ENCODE results near the gene LBR. TPM values are rescaled to one million over a fixed set of nuclear protein-coding genes. Genes with fewer than 3 reads are reported as not detected.
"Not testable (repeated sequence)": the region's sequence is repeated elsewhere in the genome, so short reads cannot be mapped to it uniquely, and the experiment has no call there.

Gene LBR
- total RNA-seq, 1 donor from 2014 or later, result 35.8 TPM

- Histone ChIP-seq H3K4me3 (ENCODE audit: low read depth, low read length) (no peak overlapping the region), H3K27me3 (ENCODE audit: control insufficient read depth, insufficient read depth, low read length) (no peaks in the 10 kb centered on the region), H3K36me3 (ENCODE audit: control insufficient read depth, insufficient read depth, low read length) (no peaks in the 10 kb centered on the region)
- DNase-seq (ENCODE audit: low read depth), result no peak
- no peak for TF ChIP-seq CTCF (IDR thresholded peaks at IDR 0.05; ENCODE audit: insufficient read depth, low read length, severe bottlenecking)
- no peak for FAIRE-seq
These were observed 46.7 kb upstream of the LBR start for GRCh38 chr1:225474439-225474985.

- not testable (repeated sequence) for H3K27me3 ChIP-seq (ENCODE audit: control insufficient read depth, insufficient read depth, low read length); DNase-seq (ENCODE audit: low read depth); H3K36me3 ChIP-seq (ENCODE audit: control insufficient read depth, insufficient read depth, low read length); H3K4me3 ChIP-seq (ENCODE audit: low read depth, low read length); FAIRE-seq
These were observed 46.0 kb upstream of the LBR start for GRCh38 chr1:225473676-225474438.

- H3K27me3 ChIP-seq (ENCODE audit: control insufficient read depth, insufficient read depth, low read length); H3K36me3 ChIP-seq (ENCODE audit: control insufficient read depth, insufficient read depth, low read length); H3K4me3 ChIP-seq (ENCODE audit: low read depth, low read length); FAIRE-seq; DNase-seq (ENCODE audit: low read depth): not testable (repeated sequence)
These were observed 45.4 kb upstream of the LBR start for GRCh38 chr1:225473266-225473665.

- Histone ChIP-seq H3K36me3 (ENCODE audit: control insufficient read depth, insufficient read depth, low read length) (no peaks in the 10 kb centered on the region), H3K4me3 (ENCODE audit: low read depth, low read length) (no peak overlapping the region), H3K27me3 (ENCODE audit: control insufficient read depth, insufficient read depth, low read length) (no peaks in the 10 kb centered on the region)
- TF ChIP-seq CTCF (IDR thresholded peaks at IDR 0.05; ENCODE audit: insufficient read depth, low read length, severe bottlenecking), result no peak
- FAIRE-seq (no peak), DNase-seq (ENCODE audit: low read depth) (no peak)
These were observed 43.8 kb upstream of the LBR start for GRCh38 chr1:225471453-225472301.

GRCh38 chr1:225471109-225471452, 43.2 kb upstream of the LBR start:
- no peak overlapping the region for H3K4me3 ChIP-seq (ENCODE audit: low read depth, low read length)
- no peak for TF ChIP-seq CTCF (IDR thresholded peaks at IDR 0.05; ENCODE audit: insufficient read depth, low read length, severe bottlenecking)
- DNase-seq (ENCODE audit: low read depth), result no peak
- H3K36me3 ChIP-seq (ENCODE audit: control insufficient read depth, insufficient read depth, low read length), result no peaks in the 10 kb centered on the region
- H3K27me3 ChIP-seq (ENCODE audit: control insufficient read depth, insufficient read depth, low read length), result no peaks in the 10 kb centered on the region
- FAIRE-seq, result no peak

GRCh38 chr1:225470211-225471108, 42.6 kb upstream of the LBR start:
- FAIRE-seq, result no peak
- DNase-seq (ENCODE audit: low read depth), result no peak
- no peaks in the 10 kb centered on the region for H3K36me3 ChIP-seq (ENCODE audit: control insufficient read depth, insufficient read depth, low read length)
- H3K4me3 ChIP-seq (ENCODE audit: low read depth, low read length), result no peak overlapping the region
- no peaks in the 10 kb centered on the region for H3K27me3 ChIP-seq (ENCODE audit: control insufficient read depth, insufficient read depth, low read length)
- TF ChIP-seq CTCF (IDR thresholded peaks at IDR 0.05; ENCODE audit: insufficient read depth, low read length, severe bottlenecking), result no peak

Data from bronchial epithelial cell (primary cell).